AG20443 (cell line): ENCODE measurements around the gene LRP1-AS.
A peak's percentile ranks its signal among the peaks of the same experiment; 100 is the strongest.

Experiments used
- DNase-seq: peaks from one replicate; pipeline ENCODE4 v3.0.0; 2012; ENCODE audit warnings: low spot score, mixed read lengths

Gene LRP1-AS

DNA sequence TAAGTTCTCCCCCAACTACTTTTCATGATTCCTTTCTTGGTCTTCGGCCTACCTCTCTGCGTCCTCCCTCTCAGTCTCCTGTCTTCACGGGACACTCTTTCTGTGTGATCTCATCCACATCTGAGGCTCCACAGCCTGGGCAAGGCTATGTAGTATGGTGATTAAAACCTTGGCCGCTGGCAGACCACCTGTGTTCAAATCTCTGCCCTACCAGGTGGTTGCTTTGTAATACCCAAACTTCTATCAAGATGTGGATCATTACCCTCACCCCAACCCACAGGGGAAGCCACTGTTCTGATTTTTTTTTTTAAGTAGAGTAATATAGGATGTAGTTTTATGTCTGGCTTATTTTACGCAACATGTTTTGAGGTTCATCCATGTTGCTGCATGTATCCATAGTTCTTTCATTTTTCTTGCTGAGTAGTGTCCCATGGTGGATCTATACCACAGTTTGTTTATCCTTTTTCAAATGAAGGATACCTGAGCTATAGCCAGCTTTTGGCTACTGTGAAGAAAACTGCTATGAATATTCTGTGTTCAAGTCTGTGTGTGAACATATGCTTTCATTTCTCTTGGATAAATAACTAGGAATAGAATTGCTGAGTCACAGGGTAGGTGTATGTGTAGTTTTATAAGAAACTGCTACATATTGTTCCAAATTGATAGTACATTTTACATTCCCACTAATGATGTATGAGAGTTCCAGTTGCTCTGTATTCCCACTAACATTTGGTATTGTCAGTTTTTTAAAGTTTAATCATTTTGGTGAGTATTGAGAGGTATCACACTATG is 27.9 kb downstream of the LRP1-AS start:
- DNase-seq, result no peak

DNA sequence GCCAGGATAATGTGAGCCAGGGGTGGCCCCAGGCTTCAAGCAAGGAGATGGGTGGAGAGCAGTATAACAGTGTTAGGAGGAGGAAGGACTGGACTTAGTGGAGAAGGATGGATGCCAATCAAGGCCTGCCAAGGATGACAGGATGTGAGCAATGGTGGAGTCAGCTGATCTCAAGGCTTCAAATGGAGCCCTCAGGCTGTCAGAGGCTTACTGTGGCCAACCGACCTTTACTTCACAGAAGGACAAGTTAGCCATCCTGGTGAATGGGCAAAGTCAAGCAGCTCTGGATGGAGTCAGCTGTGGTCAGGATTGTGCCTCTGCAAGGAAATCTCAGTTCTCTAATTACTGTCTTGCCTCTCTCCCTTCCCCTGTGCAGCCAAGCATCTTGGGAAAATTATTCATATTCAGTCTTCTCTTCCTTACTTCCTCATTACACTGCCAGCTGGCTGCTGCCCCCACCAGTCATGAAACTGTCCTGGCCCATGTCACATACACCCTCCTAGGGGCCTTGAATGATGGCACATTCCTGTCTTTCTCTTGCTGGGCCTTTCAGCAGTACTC is 28.6 kb downstream of the LRP1-AS start:
- no peak for DNase-seq

DNA sequence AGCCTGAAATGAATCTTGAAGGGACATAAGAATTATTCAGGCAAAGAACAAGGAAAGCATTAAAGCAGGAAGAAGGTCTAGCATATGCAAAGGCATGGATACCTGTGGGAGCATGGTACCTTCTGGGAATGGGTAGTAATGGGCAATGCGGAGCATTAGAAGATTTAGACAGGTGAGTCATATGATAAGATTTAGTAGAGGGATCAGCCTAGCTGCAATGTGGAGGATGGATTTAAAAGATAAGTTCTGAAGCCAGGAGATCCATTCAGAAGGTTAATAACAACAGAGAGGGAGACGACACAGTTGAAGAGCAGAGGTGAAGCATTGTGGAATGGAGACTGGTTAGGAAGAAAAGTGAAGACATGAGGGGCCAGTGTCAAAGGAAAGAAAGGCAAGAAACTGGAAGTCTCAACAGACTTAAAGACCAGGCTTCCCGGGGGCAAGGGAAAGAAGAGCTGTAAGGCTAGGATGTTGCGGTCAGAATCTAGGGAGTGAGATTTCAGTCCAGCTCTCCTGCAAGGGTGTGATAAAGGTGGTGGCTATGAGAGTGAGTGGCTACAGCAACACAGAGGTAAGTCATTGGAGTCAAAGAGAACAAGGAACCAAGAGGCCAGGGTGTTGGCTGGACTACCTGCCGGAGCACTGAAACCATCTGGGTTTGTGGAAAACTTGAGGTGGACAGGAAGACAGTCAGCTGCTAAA is 30.7 kb downstream of the LRP1-AS start:
- no peak for DNase-seq

DNA sequence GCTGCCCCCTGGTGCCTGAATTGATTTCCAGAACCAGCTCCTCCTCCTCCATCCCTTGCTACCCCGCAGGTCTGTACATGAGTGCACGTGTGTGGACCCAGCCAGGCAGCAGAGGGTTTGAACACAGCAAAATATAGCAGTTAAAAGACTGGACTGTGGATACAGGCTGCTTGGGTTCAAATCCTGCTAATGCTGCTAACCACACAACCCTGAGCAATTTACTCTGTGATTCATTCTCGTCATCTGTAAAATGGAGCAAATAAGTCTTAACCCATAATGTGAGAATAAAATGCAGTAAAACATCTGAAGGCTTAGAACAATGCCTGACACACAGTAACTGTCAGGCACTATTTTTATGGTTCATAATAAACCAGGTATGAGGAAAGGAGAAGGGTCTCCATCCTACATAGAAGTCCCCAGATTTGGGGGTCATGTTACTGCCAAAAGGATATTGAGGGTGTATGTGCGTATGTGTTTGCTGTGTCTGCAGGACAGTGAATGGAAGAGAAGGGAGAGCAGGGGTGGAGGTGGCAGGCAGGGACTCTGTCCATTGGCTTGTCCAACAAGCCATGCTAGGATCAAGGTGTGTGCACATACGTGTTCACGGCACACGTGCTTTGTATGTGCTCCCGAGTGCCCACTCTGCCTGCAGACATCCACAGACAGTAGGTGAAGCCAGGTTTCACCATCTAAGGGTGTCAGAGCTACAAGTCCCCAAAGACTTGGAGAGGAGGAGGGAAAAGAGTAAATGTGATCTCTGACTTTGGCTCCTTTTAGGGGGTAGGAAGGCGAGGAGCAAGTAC is 34.7 kb downstream of the LRP1-AS start:
- DNase-seq, result no peak

DNA sequence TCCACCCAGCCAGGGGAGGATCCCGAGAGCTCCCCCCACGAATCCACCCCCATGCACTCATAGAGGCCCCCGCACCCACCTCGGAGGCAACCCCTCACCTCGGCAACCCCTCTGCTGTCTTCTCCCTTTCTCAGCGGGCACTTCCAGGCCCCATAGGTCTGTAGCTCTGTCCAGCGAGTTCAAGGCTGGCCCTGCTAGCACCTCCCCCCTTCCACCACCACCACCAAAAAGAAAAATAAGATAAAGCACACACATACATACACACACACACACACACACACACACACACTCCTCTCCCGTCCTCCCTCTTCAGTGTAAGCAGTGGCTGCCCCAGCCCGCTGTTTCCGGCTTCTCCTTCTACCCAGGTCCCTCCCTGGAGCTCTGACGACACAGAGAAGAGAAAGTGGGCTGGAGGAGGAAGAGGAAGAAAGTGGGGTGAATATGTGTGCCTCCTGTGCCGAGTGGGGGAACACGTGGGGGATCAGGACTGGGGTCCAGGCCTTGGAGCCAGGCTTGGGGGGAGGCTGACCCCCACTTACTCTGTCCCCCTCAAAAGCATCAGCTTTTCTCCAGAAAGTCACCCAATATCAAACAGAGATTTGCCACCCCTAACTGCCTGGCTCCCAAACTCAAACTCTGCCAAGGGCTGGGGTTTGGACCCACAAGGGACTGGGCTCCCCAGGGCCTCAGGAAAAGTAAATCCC is 36.2 kb downstream of the LRP1-AS start, which contains the start of gene STAT6:
Gene STAT6 (minus strand): TSS at position 332 of the 704 bp plus-strand sequence. CDS start 3,084 bp downstream, outside the sequence.
- peak; percentile 76 for DNase-seq

DNA sequence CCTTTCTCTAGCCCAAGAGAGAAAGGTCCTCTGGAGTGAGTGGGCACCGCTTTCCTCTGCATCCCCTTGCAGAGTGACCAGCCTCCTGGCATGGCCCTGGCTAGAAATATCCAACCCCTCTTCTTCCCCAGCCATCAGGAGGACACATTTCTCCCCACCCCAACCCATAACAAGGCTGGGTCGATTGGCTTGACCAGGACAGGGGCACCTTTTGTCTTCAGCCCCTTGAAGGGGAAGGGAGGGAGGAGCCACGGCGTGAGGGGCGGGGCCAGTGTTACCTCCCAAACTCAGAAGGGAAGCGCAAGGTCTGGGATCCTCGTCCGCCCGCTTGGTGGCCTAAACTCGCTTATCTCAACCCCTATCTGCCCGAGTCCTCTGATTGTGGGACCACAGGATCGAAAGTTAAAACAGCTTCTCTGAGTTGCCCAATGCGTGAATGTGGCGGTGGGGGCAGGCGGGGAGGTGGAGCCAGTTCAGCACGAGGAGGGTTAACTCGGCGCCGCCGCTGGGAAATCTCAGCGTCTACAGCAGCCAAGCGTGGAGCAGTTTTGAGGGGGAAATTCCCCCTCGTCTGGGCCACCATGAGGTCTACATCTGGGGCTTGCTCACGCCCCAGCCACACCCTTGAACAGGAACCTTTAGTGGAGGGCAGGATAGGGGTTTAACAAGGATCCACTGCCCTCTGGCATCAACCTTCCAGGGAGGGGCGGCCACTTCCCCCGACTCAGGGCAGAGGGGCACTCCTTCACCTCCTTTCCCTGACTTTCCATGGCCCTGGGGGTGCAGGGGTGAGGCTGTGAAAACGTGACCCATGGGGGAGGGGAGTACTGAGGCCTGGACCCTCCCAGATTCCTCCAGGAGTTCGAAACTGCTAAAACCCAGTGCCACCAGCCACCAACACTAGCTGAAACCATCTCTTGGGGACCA is 37.1 kb downstream of the LRP1-AS start:
- DNase-seq, result peak; percentile 56

DNA sequence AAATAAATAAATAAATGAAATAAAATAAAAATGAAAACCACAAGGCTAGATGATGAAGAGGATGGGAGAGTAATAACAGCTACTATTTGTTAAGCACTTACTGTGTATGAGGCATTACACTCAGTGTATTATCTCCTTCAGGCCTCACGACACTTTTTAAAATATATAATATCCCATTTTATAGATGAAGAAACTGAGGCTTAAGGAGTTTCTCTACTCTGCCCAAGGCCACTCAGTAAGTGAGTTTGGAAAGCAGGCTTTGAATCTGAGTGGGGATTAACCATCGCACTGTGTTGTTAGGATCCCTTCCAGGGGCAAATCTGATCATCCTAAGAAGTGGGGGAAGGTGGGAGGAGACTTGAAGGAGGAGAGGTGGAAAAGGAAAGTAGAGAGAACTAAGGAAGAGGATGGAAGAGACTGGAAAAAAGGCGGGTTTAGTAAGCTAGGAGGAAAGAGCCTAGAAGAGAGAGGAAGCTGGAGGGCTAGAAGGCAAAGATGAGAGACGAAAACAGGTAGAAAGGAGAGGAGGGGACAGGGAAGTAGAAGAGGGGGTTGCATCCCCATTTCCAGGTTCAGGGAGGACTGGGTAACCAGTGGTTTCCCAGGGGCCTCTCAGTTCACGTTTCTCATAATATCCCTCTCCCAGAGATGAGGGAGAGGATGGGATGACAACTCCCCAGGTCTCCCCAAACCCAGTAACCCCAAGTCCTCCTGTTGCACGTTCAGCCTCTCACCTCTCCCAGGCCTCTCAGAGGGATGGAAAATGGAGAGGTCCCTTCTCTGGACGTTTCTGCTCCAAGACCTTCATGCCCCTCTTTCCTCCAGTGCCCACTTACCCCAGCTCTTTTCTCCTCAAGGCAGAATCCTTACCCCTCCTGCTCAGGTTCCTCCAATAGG is 38.0 kb downstream of the LRP1-AS start:
- DNase-seq, result no peak

DNA sequence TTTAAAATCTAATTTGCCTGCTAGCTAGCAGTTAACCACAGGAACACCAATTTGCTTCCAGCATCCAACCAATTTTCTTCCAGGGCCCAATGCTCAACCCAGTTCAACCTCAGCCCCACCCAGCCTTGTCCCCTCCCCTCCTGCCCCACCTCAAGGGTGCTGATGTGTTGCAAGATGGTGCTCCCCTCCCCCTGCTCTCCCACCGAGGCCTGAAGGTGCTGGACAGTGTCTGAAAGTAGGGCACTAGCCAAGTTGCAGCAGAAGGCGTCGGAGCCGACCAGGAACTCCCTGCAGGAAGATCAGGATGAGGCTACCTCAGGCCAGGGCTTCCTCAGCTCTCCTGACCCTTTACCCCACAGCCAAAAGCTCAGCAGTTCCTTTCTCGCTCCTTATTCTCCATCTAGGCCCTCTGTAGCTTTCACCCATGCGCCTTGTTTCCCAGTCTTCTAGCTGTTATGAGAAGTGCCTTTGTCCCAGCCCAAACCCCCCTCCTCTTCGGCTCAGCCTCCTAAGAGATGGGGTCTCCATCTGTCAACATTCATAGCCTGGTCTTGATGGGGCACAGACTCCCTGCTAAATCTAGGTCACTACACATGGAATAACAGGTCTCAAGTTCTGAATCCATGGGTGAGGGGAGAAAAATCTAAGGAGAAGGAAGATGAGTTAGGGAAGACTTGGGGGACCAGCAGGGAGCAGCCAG is 39.8 kb downstream of the LRP1-AS start:
- DNase-seq, result no peak

DNA sequence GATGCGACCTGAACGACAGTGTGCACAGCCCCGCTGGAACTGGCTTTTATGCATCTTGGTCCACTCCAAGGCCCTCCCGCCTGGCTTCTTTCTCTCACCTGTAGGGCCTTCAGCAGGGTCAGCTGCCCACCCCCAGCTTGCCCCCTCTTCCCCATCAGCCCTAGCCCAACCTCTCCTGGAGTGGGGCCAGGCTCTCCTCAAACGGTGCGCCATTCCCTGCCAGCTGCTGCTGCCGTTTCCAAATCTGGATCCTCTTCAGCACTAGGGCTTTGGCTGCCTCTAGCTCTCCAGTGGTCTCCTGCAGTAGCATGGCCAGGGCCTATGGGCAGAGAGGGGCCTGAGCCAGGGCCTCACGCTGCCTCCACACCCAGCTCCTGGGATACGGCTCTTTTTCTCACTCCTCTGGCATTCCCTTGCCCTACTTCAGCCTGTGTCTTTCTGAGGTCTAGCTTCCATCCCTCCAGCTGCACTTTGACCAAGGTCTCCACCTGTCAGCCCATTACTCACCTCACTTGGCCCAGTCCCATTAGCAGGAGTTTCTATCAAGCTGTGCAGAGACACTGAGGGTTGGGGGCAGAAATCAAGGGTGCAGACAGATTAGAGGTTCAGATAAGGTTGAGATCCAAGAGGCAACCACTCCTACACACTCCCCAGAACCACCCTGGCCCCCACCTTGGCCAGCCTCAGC is 41.3 kb downstream of the LRP1-AS start:
- DNase-seq, result no peak

DNA sequence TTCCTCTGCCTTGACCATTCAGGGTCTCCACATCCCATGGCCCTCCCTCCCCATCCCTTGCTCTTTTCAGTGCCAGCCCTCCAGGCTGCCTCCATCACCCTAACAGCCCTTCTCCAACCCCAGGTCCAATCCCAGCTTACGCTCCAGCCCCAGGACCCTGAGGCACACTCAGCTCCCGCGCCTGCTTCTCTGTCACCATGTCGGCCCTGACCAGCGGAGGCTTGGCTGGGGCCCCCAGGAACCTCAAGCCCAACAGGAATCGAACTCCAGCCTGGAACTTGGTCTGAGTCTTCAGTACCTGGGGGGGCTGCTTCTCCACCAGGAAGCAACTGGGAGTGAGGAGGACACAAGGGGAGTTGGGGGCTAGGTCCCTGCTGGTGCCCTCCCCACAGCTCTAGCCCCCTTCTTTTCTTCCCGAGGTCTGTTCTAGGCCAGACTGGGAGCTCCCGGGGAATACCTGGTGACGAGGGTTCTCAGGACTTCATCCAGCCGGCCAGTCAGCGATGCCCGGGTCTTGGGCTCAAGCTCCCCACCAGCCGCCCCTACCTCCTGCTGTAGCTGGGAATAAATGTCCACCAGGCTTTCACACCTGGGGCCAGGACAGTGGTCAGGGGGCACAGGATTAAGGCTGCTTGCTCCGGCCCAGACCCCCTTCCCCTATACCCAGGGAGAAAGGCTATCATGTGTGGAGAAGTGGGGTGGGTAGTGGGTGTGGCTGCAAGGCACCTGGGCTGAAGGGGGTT is 42.2 kb downstream of the LRP1-AS start:
- peak; percentile 2 for DNase-seq

DNA sequence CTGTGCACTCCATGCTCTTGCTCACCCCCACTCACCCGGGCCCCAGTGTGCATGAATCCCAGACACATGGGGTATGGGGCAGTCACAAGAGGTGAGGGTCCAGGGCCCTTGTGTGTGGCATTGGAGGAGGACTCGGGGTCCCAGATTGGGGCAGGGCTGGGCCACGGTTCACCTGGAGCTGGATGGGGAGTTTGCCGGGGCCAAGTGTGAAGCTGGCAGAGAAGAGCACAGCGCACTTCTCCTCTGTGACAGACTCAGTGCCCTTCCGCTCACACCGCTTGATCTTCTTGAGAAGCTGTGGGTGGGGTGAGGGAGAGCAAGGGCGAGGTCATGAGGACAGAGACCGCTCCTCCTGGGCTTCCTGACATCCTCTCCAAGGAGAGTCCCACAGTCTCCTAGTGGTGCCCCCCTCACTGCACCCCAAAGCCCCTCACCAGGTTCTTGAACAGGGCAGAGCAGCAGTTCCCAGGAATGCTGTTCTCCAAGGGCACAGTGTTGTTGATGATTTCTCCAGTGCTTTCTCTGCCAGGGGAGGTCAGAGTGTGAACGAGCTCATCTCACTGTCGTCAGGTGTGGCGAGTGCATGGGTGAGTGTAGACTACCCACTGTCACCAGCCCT is 43.0 kb downstream of the LRP1-AS start:
- peak; percentile 6 for DNase-seq

DNA sequence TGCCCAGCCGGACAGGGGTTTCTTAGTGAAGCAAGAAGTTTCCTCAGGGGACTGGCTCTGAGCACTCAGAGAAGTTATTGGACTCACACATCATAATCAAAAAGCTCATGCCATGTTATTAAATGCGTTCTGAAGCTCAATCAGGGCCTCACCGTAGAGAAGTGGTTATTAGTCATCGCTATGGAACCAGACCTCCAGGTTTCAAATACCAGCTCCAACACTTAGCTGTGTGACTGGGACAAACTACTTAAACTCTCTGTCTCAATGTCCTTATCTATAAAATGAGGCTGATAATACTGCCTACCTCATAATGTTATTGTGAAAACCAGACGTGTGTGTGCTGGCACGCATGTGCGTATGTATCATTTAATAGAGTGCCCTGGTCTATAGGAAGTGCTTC is 43.6 kb downstream of the LRP1-AS start:
- no peak for DNase-seq

DNA sequence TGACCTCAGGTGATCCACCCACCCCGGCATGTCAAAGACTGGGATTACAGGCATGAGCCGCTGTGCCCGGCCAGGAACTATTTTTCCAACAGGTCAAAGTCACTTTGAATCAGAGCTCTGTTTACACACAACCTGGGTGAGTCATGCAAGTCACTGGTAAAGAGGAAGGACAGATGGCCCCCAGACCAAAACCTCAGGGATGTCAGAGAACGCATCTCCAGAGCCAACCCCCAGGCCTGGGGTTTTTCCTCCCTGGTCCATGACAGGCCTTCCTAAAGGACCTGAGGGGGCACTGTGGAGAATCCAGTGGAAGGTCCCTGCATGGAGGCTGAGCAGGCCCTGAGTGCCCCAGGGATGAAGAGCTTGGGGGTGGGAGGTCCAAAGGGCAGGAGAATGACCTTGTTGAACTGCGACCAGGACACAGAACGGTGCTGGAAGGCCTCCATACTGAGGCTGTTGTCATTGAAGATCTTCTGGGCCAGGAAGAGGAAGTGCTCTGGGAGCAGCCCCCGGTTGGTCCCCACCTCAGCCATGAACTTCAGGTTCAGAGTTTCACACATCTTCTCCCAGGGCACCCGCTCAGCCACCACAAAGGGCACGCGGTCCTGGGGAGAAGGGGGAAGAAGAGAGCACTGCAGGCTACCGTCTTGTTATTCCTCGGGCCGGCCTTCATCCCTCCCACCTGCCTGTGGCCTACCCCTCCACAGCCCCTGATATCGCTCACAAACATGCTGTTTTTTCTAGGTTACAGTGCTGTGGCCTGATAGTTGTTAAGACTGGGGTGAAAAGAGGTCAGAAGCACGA is 45.3 kb downstream of the LRP1-AS start:
- DNase-seq, result peak; percentile 5

DNA sequence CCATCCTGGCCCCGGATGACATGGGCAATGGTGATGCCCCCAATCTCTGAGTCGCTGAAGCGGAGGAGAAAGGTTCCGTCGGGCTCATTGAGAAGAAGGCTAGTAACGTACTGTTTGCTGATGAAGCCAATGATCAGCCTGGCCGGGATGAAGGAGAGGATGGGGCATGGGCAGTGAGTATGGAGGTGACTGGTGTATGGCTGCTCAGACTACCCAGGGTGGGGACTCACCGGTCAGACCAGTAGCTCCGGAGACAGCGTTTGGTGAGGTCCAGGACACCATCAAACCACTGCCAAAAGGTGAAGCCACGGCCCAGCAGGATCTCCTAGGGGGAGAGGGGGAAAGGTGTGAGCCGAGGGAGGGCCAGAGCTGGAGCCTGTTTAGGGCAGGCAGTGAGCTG is 47.7 kb downstream of the LRP1-AS start:
- DNase-seq, result peak; percentile 4

DNA sequence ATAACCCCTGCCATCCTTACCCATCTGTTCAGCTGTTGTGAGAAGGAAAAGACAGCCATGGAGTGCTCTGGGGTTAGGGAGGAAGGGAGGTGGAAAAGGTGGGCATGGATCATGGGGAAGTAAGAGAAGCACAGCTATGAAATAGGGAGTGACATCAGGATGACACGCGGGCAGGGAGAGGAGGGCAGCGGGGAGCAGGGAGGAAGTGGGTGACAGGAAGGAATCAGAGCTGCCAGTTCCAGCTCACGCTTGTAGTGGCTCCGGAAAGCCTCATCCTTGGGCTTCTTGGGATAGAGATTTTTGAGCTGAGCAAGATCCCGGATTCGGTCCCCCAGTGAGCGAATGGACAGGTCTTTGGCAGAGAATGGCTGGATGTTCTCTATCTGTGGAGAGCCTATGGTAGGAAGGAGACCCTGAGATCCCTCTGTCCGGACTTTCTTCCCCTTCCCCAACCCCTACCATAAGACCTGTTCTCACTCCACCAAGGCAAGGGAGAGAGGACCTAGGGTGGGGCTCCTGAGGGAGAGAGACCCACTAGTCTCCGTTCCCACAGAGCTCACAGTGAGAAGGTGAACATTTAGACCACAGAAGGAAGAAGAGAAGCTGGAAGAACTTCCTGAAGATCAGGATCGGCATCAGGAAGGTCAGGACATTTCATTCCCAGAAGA is 48.2 kb downstream of the LRP1-AS start:
- DNase-seq, result peak; percentile 12

DNA sequence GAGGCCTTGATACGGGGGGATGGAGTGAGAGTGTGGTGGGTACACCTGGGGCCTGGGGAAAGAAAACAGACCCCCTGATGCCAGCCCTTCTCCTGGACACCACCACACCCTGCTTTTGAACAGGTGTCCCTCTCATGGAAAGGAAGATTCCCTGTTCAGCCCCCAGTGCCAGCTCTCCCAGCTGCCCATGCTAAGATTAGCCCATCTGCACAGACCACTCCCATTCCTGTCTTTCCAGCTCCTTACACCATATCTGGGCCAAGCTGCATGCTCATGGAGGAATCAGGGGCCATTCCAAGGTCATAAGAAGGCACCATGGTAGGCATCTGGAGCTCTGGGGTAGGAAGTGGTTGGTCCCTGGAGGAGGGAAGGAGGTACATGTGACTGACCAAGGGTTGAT is 48.9 kb downstream of the LRP1-AS start:
- DNase-seq, result peak; percentile 2
